Adrenal gland (tissue), 12 donors: ENCODE data around the gene ZNF292. TPM values are rescaled to one million over a fixed set of nuclear protein-coding genes. Genes with fewer than 3 reads are reported as not detected.

Source experiments
- DNase-seq, 7 donors: peaks; one replicate each; pipeline ENCODE4 v3.0.0-alpha.2; 2019 to 2020
- H3K27ac ChIP-seq, 5 donors: fragments of 200-600 bp; sonication (generic) in 4 of 5; 1 replicate in 3 of 5; 2 replicates in 2 of 5; pipeline versions ENCODE4 v1.5.1 to v1.8.0; 2016 to 2020; ENCODE audit warnings: mild to moderate bottlenecking in 1 of 5
- H3K27me3 ChIP-seq: fragments of 200-600 bp; 2 replicates; pipeline ENCODE4 v1.8.0; 2021
- H3K36me3 ChIP-seq, 2 donors: fragments of 200-600 bp; replicated peaks in 1 of 2; 1 replicate in 1 of 2; 2 replicates in 1 of 2; pipeline versions ENCODE4 v1.5.1 to v1.8.0; 2018 to 2022
- H3K4me1 ChIP-seq, 2 donors: fragments of 200-600 bp; replicated peaks in 1 of 2; 1 replicate in 1 of 2; 2 replicates in 1 of 2; pipeline versions ENCODE4 v1.5.1 to v1.8.0; 2018 to 2021
- H3K4me3 ChIP-seq, 4 donors: fragments of 200-600 bp; sonication (generic) in 3 of 4; one replicate each; pipeline ENCODE4 v1.5.1; 2016 to 2018
- H3K9me3 ChIP-seq, 3 donors: fragments of 200-600 bp; sonication (generic) in 1 of 3; replicated peaks in 1 of 3; 1 replicate in 2 of 3; 2 replicates in 1 of 3; pipeline versions ENCODE4 v1.5.1 to v1.8.0; 2016 to 2021
- POLR2A ChIP-seq, 2 donors: fragments of 450-650 bp; IDR thresholded peaks; one replicate each; pipeline ENCODE4 v1.6.1; 2017; ENCODE audit warnings: antibody characterized with exemption in 2 of 2, mild to moderate bottlenecking in 2 of 2, moderate library complexity in 1 of 2
- WGBS, 4 donors: extraction: QIAGEN DNeasy Blood & Tissue Kit in 2 of 4; methylation state at CpG; one replicate each; pipeline versions ENCODE4 v1.1.5 to v1.1.7; 2013 to 2017; 5-methylcytosine and 5-hydroxymethylcytosine counted together
- intact Hi-C, 2 donors: fragments of 100-400 bp; cut with DNase I; formaldehyde crosslinking; loops; one replicate each; pipeline versions ENCODE4 v1.14.1 to v1.15.0; 2022 to 2023
- polyA plus RNA-seq, 3 donors: library from polyadenylated mRNA; stranded (reverse); fragments of 200-250 nt in 2 of 3; fragments of 350-450 nt in 1 of 3; fragmentation: Illumina TruSeq in 1 of 3; extraction: RNeasy Lipid Tissue Mini Kit (QIAGEN cat#74804) in 1 of 3; gene quantifications; one replicate each; pipeline ENCODE4 v1.2.3, GENCODE V29; 2013 to 2014
- total RNA-seq, 9 donors: library from RNA; depleted of rRNA in 4 of 9; stranded (reverse); fragments of >200 nt in 4 of 9; fragments of 120-200 nt in 1 of 9; fragmentation: NEBNext Ultra II Directional in 1 of 9; extraction: Animal tissue kit (Norgen Biotek cat#: 25700) in 1 of 9; gene quantifications; one replicate each; pipeline versions ENCODE4 v1.1.0 to v1.2.4, GENCODE V29; 2013 to 2023
- TF ChIP-seq, protein P1 (sequence below), 6 experiments: fragments of 450-650 bp in 4 of 6; fragments of 200-600 bp in 2 of 6; sonication (generic) in 1 of 6; IDR thresholded peaks; 1 replicate in 5 of 6; 2 replicates in 1 of 6; pipeline versions ENCODE4 v1.5.1 to v1.8.0; 2016 to 2021; ENCODE audit warnings: antibody characterized with exemption in 6 of 6, mild to moderate bottlenecking in 2 of 6, moderate library complexity in 1 of 6
- donor health status: healthy with polysubstance abuse.
- donor health status: Bipolar disorder and iron deficiency.
- donor health status: DM: yes; HTN: yes; CAD: no.
- donor health status: DM: no; HTN: no; CAD: no.
- donor health status: DM: no; HTN: no; CAD: no.
- donor health status: DM: yes; HTN: yes; CAD: no.

Gene ZNF292
- total and polyA plus RNA-seq, 12 donors: 4.8 to 57.2 (median 27.5) TPM

DNA sequence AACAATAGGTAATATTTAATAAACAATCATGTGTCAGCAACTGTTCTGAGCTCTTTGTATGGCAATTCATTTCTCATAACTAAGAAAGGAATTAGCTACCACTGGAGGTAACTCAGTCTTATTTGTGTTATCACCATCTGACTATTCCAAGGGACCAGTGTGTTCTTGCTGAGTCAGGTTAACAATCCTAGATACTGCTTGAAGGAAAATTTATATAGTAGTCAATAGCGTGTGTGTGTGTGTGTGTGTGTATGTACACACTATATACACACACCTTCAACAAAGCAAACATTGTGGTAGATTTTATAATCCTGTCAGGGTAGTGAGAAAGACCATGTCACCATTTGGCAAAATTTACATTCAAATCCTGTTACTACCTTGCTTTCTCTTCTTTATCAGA is 121.3 kb downstream of the ZNF292 start:
- no peaks in the 10 kb centered on the region for H3K9me3 ChIP-seq
- TF ChIP-seq, protein P1, sequence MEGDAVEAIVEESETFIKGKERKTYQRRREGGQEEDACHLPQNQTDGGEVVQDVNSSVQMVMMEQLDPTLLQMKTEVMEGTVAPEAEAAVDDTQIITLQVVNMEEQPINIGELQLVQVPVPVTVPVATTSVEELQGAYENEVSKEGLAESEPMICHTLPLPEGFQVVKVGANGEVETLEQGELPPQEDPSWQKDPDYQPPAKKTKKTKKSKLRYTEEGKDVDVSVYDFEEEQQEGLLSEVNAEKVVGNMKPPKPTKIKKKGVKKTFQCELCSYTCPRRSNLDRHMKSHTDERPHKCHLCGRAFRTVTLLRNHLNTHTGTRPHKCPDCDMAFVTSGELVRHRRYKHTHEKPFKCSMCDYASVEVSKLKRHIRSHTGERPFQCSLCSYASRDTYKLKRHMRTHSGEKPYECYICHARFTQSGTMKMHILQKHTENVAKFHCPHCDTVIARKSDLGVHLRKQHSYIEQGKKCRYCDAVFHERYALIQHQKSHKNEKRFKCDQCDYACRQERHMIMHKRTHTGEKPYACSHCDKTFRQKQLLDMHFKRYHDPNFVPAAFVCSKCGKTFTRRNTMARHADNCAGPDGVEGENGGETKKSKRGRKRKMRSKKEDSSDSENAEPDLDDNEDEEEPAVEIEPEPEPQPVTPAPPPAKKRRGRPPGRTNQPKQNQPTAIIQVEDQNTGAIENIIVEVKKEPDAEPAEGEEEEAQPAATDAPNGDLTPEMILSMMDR (IDR thresholded peaks at IDR 0.05): no peak
- no peak for TF ChIP-seq POLR2A (IDR thresholded peaks at IDR 0.05)
- no peak for DNase-seq
- H3K27me3 ChIP-seq: no peaks in the 10 kb centered on the region
- H3K4me3 ChIP-seq: no peak overlapping the region
- intact Hi-C loops: no loop called here
- H3K4me1 ChIP-seq: peaks cover 0 to 10% of the 10 kb centered on the region in 2 donors
- H3K27ac ChIP-seq: no peak overlapping the region
- no peaks in the 10 kb centered on the region for H3K36me3 ChIP-seq
- WGBS, 4 donors: 75 to 100% (median 86%) methylated on average over 1 of the region's 1 CpG

DNA sequence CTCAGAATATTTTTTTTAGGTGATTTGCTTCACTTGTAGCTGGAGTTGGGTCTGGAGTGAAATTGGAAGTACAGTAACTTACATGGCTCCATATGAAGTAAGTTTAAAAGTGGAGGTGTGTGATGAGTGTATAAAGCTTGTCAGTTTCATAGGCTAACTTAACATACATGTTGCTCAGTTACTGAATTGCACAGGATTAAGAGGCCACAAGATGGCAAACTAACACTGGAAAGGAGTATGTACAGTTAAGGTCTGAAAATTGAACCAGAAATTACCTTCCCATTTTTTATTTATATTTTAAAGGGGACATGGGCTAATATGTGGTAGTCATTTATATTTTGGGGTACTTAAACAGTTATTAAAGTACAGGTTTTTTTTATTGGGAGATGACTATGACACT is 121.8 kb downstream of the ZNF292 start:
- no peak for DNase-seq
- Histone ChIP-seq H3K9me3 (no peaks in the 10 kb centered on the region), H3K36me3 (no peaks in the 10 kb centered on the region), H3K27me3 (no peaks in the 10 kb centered on the region), H3K4me3 (no peak overlapping the region), H3K27ac (no peak overlapping the region), H3K4me1 (peaks cover 0 to 10% of the 10 kb centered on the region in 2 donors)
- intact Hi-C loops: no loop called here
- TF ChIP-seq POLR2A (IDR thresholded peaks at IDR 0.05): no peak
- TF ChIP-seq, protein P1 (IDR thresholded peaks at IDR 0.05): no peak

DNA sequence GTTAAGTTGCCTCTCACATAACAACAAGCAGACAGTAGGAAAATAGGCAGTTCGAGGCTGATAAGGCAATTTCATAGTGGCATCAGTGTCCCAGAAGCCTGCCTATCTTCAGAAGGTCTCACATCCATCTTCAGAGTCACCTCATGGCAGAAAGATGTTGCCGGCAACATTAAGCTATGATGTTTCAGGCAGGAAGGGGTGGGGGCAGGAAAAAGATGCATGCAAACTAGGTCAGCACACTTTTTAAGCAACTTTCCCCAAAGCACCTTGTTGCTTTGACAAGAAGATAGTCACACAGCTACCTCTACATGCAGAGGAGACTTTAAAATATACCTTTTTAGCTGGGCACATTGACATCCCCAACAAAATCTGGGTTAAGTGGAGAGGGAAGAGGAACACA is 123.8 kb downstream of the ZNF292 start:
- TF ChIP-seq POLR2A (IDR thresholded peaks at IDR 0.05): no peak
- TF ChIP-seq, protein P1 (IDR thresholded peaks at IDR 0.05): no peak
- WGBS, 4 donors: 9 to 25% (median 19%) methylated on average over 2 of the region's 2 CpGs
- no peaks in the 10 kb centered on the region for H3K9me3 ChIP-seq
- H3K27me3 ChIP-seq: no peaks in the 10 kb centered on the region
- H3K36me3 ChIP-seq: no peaks in the 10 kb centered on the region
- H3K4me1 ChIP-seq: peaks cover 0 to 10% of the 10 kb centered on the region in 2 donors
- no peak overlapping the region for H3K4me3 ChIP-seq
- intact Hi-C loops: no loop called here
- no peak overlapping the region for H3K27ac ChIP-seq
- no peak for DNase-seq

DNA sequence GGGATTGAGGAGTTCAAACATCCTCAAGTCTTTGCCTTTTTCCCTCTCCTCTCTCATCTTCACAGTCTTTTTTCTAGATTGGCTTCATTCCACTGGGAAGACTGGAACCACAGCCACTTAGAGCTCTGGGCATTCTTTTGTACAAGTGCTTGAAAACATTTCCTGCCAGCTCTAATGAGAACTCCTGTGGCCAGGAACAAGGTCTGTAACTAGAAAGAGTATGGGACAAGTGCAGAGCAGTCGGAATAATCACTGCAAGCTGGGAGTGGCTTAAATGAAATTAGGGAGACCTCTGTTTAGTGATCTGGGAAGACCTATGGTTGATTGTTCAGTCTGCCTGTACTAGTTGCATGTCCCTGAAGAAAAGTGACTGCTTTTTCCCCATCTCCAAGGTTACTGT is 126.1 kb downstream of the ZNF292 start:
- Histone ChIP-seq H3K9me3 (no peaks in the 10 kb centered on the region), H3K36me3 (no peaks in the 10 kb centered on the region), H3K4me1 (peaks cover 0 to 10% of the 10 kb centered on the region in 2 donors), H3K27me3 (no peaks in the 10 kb centered on the region), H3K27ac (no peak overlapping the region), H3K4me3 (no peak overlapping the region)
- TF ChIP-seq, protein P1 (IDR thresholded peaks at IDR 0.05): no peak
- TF ChIP-seq POLR2A (IDR thresholded peaks at IDR 0.05): no peak
- WGBS, 4 donors: 70 to 84% (median 73%) methylated on average over 1 of the region's 1 CpG
- intact Hi-C loops: no loop called here
- DNase-seq: no peak
